ENCODE data around the gene BICRA.

DNA sequence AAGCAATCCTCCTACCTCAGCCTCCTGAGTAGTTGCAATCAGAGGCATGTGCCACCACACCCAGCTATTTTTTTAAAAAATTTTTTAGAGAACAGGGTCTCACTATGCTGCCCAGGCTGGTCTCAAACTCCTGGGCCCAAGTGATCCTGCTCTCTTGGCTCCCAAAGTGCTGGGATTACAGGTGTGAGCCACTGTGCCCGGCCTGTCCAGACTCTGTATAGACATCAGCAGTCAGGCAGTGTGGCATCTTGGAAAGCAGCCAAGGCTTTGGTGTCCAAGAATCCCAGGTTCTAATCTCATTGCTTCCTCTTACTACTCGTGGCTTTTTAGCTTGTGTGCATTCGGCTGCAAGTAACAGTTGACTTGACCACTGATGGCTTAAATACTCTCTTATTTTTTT, 43.4 kb downstream of the BICRA start:
- TF ChIP-seq CTCF (IDR thresholded peaks at IDR 0.05; ENCODE audit: borderline replicate concordance, extremely low read depth, low read length, poor library complexity, severe bottlenecking), result no peak
- TF ChIP-seq EZH2 (IDR thresholded peaks at IDR 0.05; ENCODE audit: borderline replicate concordance, low read depth, low read length, severe bottlenecking), result no peak

Measured in DND-41 (cell line).